GM18526 (cell line): ENCODE results near the gene ABTB2.

ENCODE experiments used
- POLR2A ChIP-seq: IDR thresholded peaks from 3 replicates; pipeline ENCODE4 v1.6.1; 2011; ENCODE audit not compliant: insufficient read length; ENCODE audit errors: extremely low read depth

ABTB2 gene

GRCh38 chr11:34271727-34272126 is 86.1 kb downstream of the ABTB2 start:
- no peak for TF ChIP-seq POLR2A

- no peak for TF ChIP-seq POLR2A
Measured at GRCh38 chr11:34270711-34271110, 87.1 kb downstream of the ABTB2 start.

- no peak for TF ChIP-seq POLR2A
Measured at GRCh38 chr11:34269694-34270245, 88.0 kb downstream of the ABTB2 start.

DNA sequence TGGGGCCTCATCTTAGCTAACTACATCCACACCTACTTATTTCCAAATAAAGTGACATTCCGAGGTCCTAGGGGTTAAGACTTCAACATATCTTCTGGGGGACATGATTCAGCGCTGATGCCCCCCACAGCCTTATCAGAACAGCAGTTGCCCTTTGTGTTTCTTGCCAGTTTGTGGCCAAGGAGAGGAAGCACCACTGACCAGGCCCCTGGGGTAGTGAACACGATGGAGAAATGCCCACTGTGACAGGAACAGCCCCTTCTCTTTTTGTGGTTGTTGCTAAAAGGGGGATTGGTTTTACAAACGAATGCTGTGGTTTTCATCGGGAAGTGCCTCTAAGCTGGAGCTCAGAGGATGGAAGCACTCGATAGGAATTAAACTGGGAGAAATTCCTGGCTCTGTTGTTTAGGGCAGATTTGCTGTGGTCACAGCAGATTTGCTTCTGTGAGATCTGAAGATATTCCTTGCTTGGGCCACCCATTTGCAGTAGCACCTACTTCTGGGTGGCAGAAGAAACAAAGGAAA is 88.8 kb downstream of the ABTB2 start:
- TF ChIP-seq POLR2A, result no peak

GRCh38 chr11:34267417-34267816 is 90.4 kb downstream of the ABTB2 start:
- TF ChIP-seq POLR2A, result no peak

DNA sequence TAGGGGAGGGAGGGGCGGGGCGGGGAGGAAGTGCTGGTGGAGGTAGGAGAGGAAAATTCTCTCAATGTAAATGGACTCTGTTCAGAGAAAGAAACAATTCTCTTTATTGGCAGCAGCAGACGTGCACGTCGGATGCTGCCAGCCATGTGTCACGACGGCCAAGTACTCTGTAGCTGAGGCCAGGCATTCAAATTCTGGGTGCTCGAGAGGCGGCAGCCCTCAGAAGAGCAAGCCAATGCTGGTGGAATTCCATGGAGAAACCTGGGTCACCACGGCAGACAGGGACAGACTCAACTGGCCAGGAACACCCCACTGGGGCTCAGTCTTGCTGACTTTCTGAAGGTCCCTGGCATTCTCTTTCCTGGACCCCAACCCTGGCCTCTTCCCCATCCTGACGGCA is 90.8 kb downstream of the ABTB2 start:
- TF ChIP-seq POLR2A, result no peak

DNA sequence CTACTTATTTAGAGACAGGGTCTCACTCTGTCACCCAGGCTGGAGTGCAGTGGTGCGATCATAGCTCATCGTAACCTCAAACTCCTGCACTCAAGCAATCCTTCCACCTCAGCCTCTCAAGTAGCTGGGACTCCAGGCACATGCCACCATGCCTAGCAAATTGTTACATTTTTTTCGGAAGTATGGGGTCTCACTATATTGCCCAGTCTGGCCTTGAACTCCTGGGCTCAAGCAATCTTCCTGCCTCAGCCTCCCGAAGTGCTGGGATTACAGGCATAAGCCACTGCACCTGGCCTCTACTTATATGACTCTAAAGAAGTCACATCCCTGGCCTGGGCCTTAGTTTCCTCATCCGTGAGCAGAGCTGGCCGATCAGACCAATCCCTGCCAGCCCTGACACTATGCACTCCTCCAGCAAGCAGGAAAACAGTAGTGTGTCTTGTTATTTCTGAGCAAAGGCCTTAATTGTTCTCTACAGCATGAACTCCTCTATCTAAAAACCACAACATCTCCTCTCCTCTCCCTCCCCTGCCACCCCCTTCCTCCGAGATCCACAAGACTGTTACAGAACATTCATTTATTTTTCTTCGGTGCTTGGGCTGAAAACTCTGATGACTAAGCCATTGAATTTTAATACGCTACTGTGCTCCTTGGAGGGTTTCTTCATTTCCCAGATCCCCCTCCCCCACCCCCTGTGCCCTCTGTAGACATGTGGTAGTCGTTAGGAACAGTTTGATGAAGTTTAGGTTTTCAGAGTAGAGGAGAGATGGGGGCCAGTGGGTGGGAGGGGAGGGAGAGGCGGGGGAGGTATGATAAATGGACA is 91.5 kb downstream of the ABTB2 start:
- no peak for TF ChIP-seq POLR2A

GRCh38 chr11:34264303-34265110 is 93.3 kb downstream of the ABTB2 start:
- no peak for TF ChIP-seq POLR2A

DNA sequence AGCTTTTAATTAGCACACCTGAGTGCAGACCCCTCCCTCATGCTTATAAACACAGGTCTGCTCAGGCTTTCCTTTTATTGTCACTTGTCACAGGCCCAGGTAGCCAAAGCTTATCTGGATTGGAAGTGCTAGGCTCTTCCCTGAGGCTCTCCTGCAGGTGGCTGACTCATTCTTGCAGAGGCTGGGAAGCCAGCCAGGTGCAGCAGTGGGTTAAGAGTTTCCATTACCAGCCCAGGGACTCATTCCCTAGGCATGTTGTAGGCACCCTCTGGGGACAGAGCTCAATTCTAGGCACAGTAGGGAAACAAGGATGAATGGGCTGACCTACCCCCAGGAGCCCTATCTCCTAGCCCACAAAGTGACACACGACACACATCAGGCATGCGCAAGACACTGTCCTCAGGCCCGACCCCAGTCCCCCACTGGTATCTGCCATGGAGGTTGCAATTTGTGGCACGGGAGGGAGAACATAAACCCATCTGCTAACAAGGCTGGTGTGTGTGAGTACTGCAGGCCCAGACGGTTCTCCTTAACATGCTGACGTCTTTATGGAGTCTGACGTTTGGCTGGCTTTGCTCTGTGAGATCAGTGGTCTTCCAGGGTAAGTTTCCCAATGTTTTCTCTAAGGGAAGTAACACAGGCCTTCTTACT is 94.2 kb downstream of the ABTB2 start:
- no peak for TF ChIP-seq POLR2A

- TF ChIP-seq POLR2A, result no peak
Measured at GRCh38 chr11:34262531-34263081, 95.2 kb downstream of the ABTB2 start.

DNA sequence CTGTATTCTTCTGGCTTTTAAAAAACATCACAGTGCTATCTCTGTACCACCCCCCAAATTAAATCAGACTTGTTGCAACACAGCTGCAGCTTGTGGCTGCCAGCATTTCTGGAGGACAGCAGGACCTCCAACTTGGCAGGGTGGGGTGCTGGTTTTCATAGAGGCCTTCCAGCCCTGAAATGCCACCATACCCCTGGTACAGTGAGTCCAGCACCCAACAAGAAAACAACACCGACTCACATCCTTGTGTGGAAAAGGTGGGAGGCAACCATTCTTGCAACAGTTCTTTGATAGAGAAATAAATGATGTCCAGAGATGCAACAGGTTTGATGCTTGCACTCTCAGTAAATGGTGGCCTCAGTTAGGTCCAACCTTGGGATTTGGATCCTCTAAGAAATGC is 96.0 kb downstream of the ABTB2 start:
- TF ChIP-seq POLR2A, result no peak

DNA sequence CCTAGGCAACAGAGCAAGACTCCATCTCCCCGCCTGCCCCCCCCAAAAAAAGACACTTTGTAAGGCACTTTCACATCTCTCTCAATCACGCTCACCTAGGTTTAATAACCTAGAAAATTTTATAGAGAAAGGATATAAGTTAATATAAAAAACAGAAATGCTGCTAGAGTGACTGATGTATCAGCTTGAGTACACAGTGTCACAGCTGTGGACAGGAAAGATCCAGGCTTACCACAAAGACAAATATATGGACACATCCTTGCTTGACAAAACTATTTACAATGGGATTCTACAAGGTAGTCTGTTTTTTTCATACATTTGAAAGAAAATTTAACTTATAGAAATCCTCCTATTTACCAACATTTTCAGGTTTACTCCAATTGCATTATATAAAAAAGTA is 96.7 kb downstream of the ABTB2 start:
- TF ChIP-seq POLR2A, result no peak

GRCh38 chr11:34260072-34260575 is 97.7 kb downstream of the ABTB2 start:
- no peak for TF ChIP-seq POLR2A

- no peak for TF ChIP-seq POLR2A
Measured at GRCh38 chr11:34259087-34259486, 98.7 kb downstream of the ABTB2 start.

- TF ChIP-seq POLR2A, result no peak
Measured at GRCh38 chr11:34256626-34257025, 101.2 kb downstream of the ABTB2 start.
